GM19324 (cell line): Measurements from ENCODE around the gene CTAGE4.
"Not testable (repeated sequence)": the region's sequence is repeated elsewhere in the genome, so short reads cannot be mapped to it uniquely, and the experiment has no call there.

Experiments used
- ATAC-seq: cut with Tn5 transposase; IDR thresholded peaks from one replicate; pipeline ENCODE4 v1.9.1; 2021; ENCODE audit warnings: mild to moderate bottlenecking, moderate library complexity; ENCODE audit not compliant: unreplicated experiment, low FRiP score

CTAGE4 gene

GRCh38 chr7:144205306-144205705, 22.0 kb downstream of the CTAGE4 start:
- ATAC-seq = not testable (repeated sequence)

- ATAC-seq = not testable (repeated sequence)
Observed at GRCh38 chr7:144217200-144217599, 33.9 kb downstream of the CTAGE4 start.

GRCh38 chr7:144218581-144218980, 35.3 kb downstream of the CTAGE4 start:
- not testable (repeated sequence) for ATAC-seq

DNA sequence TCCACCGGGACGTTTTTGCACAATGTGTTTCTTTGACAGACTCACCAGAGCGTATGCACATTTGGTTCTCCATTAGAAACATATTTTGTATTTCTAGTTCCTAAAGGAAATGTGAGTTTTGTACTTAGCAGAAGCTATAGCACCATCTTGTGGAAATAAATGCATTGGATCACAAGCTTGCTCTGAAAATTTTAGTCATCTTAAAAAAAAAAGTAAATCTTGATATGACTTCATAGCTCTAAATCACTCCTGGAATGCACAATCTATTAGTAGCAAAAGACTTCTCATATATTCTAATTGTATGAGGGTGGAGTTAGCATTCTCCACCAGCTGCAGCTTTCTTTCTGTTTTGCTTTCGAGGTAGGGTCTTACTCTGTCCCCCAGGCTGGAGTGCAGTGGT, 35.9 kb downstream of the CTAGE4 start:
- ATAC-seq = not testable (repeated sequence)

DNA sequence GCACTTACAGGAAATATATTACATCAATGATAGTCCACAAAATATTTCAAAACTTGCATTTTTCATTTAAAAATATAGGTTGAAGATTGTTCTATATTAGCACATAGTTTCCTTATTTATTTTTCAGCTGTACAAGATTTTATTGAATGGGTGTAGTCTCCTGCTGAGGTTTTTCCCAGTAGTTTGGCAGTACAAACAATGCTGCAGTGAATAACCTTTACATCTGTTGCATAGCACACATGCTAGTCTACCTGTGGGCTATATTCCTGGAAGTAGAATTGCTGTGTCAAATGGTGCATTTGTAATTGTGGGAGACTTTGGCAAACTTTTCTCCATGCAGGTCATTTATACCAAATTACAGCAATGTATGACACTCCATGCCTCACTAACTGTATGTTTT, 37.3 kb downstream of the CTAGE4 start:
- not testable (repeated sequence) for ATAC-seq

DNA sequence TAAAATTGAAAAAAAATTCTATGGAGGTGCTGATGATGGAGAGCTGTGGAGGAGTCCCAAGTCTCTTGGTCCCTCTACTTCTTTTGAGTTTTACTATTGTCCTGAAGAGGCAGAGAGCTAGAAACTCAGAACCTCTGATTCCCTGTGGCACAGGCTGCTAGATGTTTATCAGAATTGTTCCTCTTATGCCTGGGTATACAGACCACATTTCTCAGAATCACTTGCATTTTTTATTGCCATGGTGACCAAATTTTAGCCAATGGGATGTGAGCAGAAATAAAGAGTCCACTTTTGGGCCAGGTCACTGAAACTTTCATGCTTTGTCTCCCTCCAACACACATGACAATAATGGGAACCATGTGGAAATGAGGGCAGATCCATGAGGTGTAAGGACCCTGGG, 40.4 kb downstream of the CTAGE4 start:
- ATAC-seq = not testable (repeated sequence)

DNA sequence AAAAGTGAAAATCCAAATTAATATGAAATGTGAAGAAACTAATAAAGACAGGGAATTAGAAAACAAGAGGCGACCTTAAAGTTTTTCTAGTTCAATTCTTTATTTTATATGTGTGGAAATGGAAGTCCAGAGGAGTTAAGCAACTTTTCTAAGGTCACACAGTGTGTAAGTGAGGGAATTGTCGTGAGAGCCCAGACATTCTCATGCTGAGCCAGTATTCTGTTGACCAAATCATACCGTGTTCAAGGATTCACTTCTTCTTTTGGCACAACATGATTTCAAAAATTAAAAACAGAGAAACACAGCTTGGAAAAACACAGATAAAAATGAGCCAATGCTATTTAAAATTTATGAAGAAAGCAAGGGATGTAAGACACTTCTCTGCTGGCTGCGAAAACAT, 43.6 kb downstream of the CTAGE4 start:
- ATAC-seq = not testable (repeated sequence)

- not testable (repeated sequence) for ATAC-seq
Observed at GRCh38 chr7:144228810-144229209, 45.5 kb downstream of the CTAGE4 start.

DNA sequence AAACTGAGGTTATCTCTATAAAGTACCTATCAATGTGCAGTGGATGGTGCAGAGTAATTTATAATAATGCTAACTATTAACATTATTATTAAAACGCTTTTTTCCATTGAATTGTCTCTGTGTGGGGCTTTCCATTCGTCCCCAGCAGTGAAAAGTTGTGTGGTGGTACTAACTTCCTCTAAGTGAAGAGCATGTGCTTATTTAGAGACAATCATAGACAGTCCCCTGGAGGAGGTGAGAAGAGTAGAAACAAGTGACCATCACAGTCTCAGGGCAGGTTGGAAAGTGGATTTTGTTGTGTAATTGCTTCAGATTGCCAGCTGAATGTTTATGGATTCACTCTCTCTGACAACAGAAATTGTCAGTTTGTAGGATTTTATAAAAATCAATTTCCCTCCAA, 47.8 kb downstream of the CTAGE4 start:
- ATAC-seq = not testable (repeated sequence)

- ATAC-seq = not testable (repeated sequence)
Observed at GRCh38 chr7:144233039-144233438, 49.8 kb downstream of the CTAGE4 start.
